Astrocyte (in vitro differentiated cells and primary cell): ENCODE results near the gene TUBE1. TPM values are rescaled to one million over a fixed set of nuclear protein-coding genes. Genes with fewer than 3 reads are reported as not detected.

Experiments used
- DNase-seq: peaks from one replicate; pipeline ENCODE4 v3.0.0-alpha.2; 2010; ENCODE audit warnings: low read depth
- FAIRE-seq: peaks from 2 replicates; lab custom pipeline; 2011; peaks lifted over from hg19 to GRCh38; lab: Jason Lieb, UNC
- H2AFZ ChIP-seq: 2 replicates; pipeline ENCODE4 v1.6.0; 2012; ENCODE audit warnings: low read depth, low read length, inconsistent platforms
- H3K27ac ChIP-seq: 2 replicates; pipeline ENCODE4 v1.5.1; 2011; ENCODE audit warnings: low read depth, low read length, inconsistent platforms
- H3K27me3 ChIP-seq: 2 replicates; pipeline ENCODE4 v1.6.0; 2011; ENCODE audit warnings: low read length, inconsistent platforms; ENCODE audit not compliant: insufficient read depth
- H3K36me3 ChIP-seq: 2 replicates; pipeline ENCODE4 v1.5.1; 2011; ENCODE audit warnings: low read length, inconsistent platforms; ENCODE audit not compliant: insufficient read depth
- H3K4me1 ChIP-seq: 2 replicates; pipeline ENCODE4 v1.5.1; 2011; ENCODE audit warnings: low read length, inconsistent platforms; ENCODE audit not compliant: insufficient read depth
- H3K4me2 ChIP-seq: 2 replicates; pipeline ENCODE4 v1.6.0; 2012; ENCODE audit warnings: low read length, inconsistent platforms
- H3K4me3 ChIP-seq: 2 replicates; pipeline ENCODE4 v1.5.1; 2011; ENCODE audit warnings: low read depth, mild to moderate bottlenecking, low read length, inconsistent platforms; ENCODE audit not compliant: insufficient read depth
- H3K79me2 ChIP-seq: 2 replicates; pipeline ENCODE4 v1.6.0; 2012; ENCODE audit warnings: mild to moderate bottlenecking, low read length, inconsistent platforms; ENCODE audit not compliant: insufficient read depth
- H3K9ac ChIP-seq: 2 replicates; pipeline ENCODE4 v1.6.0; 2012; ENCODE audit warnings: mild to moderate bottlenecking, low read length, inconsistent platforms
- H3K9me3 ChIP-seq: 2 replicates; pipeline ENCODE4 v1.5.1; 2012; ENCODE audit warnings: low read depth, mild to moderate bottlenecking, low read length, inconsistent platforms; ENCODE audit not compliant: insufficient read depth
- H4K20me1 ChIP-seq: 2 replicates; pipeline ENCODE4 v1.6.0; 2012; ENCODE audit warnings: low read length, inconsistent platforms; ENCODE audit not compliant: insufficient read depth
- H3K27ac Mint-ChIP-seq: one replicate; pipeline ENCODE4 v1.8.0; 2021; ENCODE audit warnings: mild to moderate bottlenecking, mixed read lengths; ENCODE audit not compliant: unreplicated experiment
- H3K27me3 Mint-ChIP-seq: one replicate; pipeline ENCODE4 v1.8.0; 2021; ENCODE audit warnings: low read depth, mixed read lengths; ENCODE audit not compliant: unreplicated experiment
- H3K36me3 Mint-ChIP-seq: one replicate; pipeline ENCODE4 v1.8.0; 2021; ENCODE audit warnings: low read depth, mixed read lengths; ENCODE audit not compliant: unreplicated experiment
- H3K4me1 Mint-ChIP-seq: one replicate; pipeline ENCODE4 v1.8.0; 2021; ENCODE audit warnings: low read depth, mixed read lengths; ENCODE audit not compliant: unreplicated experiment
- H3K4me3 Mint-ChIP-seq: one replicate; pipeline ENCODE4 v1.8.0; 2021; ENCODE audit warnings: mild to moderate bottlenecking, moderate library complexity, mixed read lengths; ENCODE audit not compliant: unreplicated experiment
- H3K9me3 Mint-ChIP-seq: one replicate; pipeline ENCODE4 v1.8.0; 2021; ENCODE audit warnings: mild to moderate bottlenecking, mixed read lengths; ENCODE audit not compliant: unreplicated experiment
- EZH2 ChIP-seq: IDR thresholded peaks from 2 replicates; pipeline ENCODE4 v1.6.1; 2012; ENCODE audit warnings: mild to moderate bottlenecking, low read length, inconsistent platforms; ENCODE audit not compliant: insufficient read depth
- total RNA-seq: library from RNA; stranded (reverse); gene quantifications from 2 replicates; pipeline ENCODE4 v1.2.1, GENCODE V29; 2021
- TF ChIP-seq, protein P1 (sequence below): IDR thresholded peaks from 2 replicates; pipeline ENCODE4 v1.5.1; 2011; ENCODE audit warnings: low read depth, mild to moderate bottlenecking, inconsistent platforms, low read length, moderate library complexity; ENCODE audit not compliant: insufficient read depth

Gene TUBE1
- total RNA-seq, 1 donor from 2014 or later, result 17.7 TPM

DNA sequence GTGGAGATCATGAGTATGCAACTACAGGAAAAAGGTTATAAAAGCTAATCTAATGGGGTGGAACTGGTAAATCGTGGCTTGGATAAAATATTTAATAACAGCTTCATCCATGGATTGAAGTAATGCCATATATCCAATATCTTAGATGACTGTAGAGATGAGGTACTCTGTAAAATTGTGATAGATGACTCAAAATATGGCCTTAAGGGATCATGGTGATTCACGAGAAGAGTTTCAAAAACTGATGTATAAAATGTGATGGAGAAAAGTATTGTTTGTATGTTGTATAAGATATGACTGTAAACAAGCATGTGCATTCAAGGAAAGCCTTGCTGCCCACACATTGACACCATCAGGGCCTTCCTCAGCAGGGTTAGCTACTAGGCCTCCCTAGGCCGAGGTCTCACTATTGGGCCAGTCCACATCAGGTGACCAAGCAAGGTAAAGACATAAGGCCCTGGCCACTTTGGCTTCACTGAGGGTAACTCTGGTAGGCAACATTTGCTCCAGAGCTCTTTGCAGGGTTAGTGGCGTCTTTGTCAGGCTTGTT, 51.1 kb downstream of the TUBE1 start:
- Mint-ChIP-seq H3K27me3 (peaks cover 8% of the 10 kb centered on the region), H3K9me3 (no peaks in the 10 kb centered on the region), H3K4me3 (no peak overlapping the region), H3K4me1 (peaks cover 23% of the 10 kb centered on the region), H3K36me3 (no peaks in the 10 kb centered on the region), H3K27ac (no peak overlapping the region)
- no peak overlapping the region for H3K9ac ChIP-seq
- DNase-seq (no peak), FAIRE-seq (no peak)
- no peaks in the 10 kb centered on the region for H4K20me1 ChIP-seq
- no peak overlapping the region for H3K4me2 ChIP-seq
- no peaks in the 10 kb centered on the region for H3K36me3 ChIP-seq
- H3K4me1 ChIP-seq, result peaks cover 24% of the 10 kb centered on the region
- TF ChIP-seq, protein P1, sequence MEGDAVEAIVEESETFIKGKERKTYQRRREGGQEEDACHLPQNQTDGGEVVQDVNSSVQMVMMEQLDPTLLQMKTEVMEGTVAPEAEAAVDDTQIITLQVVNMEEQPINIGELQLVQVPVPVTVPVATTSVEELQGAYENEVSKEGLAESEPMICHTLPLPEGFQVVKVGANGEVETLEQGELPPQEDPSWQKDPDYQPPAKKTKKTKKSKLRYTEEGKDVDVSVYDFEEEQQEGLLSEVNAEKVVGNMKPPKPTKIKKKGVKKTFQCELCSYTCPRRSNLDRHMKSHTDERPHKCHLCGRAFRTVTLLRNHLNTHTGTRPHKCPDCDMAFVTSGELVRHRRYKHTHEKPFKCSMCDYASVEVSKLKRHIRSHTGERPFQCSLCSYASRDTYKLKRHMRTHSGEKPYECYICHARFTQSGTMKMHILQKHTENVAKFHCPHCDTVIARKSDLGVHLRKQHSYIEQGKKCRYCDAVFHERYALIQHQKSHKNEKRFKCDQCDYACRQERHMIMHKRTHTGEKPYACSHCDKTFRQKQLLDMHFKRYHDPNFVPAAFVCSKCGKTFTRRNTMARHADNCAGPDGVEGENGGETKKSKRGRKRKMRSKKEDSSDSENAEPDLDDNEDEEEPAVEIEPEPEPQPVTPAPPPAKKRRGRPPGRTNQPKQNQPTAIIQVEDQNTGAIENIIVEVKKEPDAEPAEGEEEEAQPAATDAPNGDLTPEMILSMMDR, result no peak
- TF ChIP-seq EZH2, result no peak
- H3K9me3 ChIP-seq, result no peaks in the 10 kb centered on the region
- H3K27ac ChIP-seq, result no peak overlapping the region
- no peak overlapping the region for H3K4me3 ChIP-seq
- no peak overlapping the region for H2AFZ ChIP-seq
- no peaks in the 10 kb centered on the region for H3K79me2 ChIP-seq
- H3K27me3 ChIP-seq, result no peaks in the 10 kb centered on the region

DNA sequence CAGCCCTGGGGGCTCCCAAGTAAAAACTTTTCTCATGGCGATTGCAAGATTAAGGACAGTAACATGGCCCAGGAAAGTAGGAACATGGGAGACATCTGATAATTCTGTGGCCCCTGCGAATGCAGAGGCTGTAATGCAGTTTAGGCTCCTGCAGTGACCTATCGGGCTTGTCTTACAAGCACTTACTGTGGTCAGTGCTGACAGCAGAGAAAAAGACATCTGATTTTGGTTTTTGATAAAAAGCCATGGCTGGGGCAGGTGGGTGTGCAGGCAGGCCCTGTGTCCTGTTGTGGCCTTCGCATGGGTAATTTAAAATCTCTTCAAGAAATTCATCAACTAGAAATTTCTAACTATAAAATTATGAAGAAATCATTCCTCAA, 52.7 kb downstream of the TUBE1 start:
- Histone ChIP-seq H3K36me3 (no peaks in the 10 kb centered on the region), H3K9ac (no peak overlapping the region), H3K4me3 (no peak overlapping the region), H3K79me2 (no peaks in the 10 kb centered on the region), H3K9me3 (no peaks in the 10 kb centered on the region), H2AFZ (no peak overlapping the region), H4K20me1 (no peaks in the 10 kb centered on the region), H3K27me3 (no peaks in the 10 kb centered on the region), H3K4me1 (peaks cover 22% of the 10 kb centered on the region), H3K27ac (no peak overlapping the region), H3K4me2 (no peak overlapping the region)
- Mint-ChIP-seq H3K36me3 (no peaks in the 10 kb centered on the region), H3K27me3 (peaks cover 12% of the 10 kb centered on the region), H3K4me1 (peaks cover 20% of the 10 kb centered on the region), H3K9me3 (no peaks in the 10 kb centered on the region), H3K4me3 (no peak overlapping the region), H3K27ac (no peak overlapping the region)
- DNase-seq, result no peak
- FAIRE-seq, result no peak
- TF ChIP-seq, protein P1, result no peak
- TF ChIP-seq EZH2, result no peak

DNA sequence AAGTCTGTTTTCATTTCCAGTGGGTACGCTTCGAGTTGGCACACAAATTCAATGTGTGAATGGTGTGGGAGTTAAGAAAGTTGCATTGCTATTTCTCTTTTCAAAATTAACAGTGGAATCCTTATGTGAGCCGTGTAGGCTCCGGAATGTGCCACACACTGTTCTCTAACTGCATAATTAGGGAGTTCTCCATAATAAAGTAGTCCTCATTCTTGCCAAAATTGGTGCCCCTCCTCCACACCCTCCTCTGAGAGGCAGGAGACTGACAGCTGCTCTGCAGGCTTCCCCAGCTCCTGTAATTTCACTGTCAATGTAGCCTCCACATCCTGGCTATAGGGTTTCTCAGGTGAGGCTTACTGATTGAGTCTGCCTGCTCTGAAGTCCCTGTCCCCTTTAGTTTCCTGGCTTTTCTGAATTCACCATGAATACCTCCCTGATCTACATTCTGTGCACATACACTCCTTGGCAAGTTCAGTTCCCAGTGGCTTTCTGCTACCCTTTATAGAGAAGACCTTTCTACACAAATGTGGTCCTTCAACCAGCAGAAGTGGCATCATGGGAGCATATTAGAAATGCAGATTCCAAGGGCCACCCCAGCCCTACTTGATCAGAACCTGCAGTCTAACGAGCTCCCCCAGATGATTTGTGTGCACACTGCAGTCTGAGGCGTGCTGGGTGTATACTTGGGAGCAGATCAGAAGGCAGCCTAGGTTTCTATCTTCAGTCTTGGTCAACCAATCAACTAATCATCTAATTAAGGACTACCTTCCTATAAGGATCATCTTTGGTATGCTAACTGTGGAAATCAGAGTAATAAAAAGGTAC, 53.3 kb downstream of the TUBE1 start:
- no peak for TF ChIP-seq EZH2
- TF ChIP-seq, protein P1, result no peak
- H3K36me3 ChIP-seq, result no peaks in the 10 kb centered on the region
- H3K27ac Mint-ChIP-seq, result no peak overlapping the region
- no peak overlapping the region for H3K4me3 Mint-ChIP-seq
- H3K9ac ChIP-seq, result no peak overlapping the region
- no peak overlapping the region for H3K27ac ChIP-seq
- no peak overlapping the region for H3K4me3 ChIP-seq
- H3K36me3 Mint-ChIP-seq, result no peaks in the 10 kb centered on the region
- H3K9me3 Mint-ChIP-seq, result no peaks in the 10 kb centered on the region
- H3K4me2 ChIP-seq, result no peak overlapping the region
- peaks cover 16% of the 10 kb centered on the region for H3K4me1 ChIP-seq
- H3K27me3 ChIP-seq, result no peaks in the 10 kb centered on the region
- peaks cover 14% of the 10 kb centered on the region for H3K4me1 Mint-ChIP-seq
- no peaks in the 10 kb centered on the region for H3K9me3 ChIP-seq
- H4K20me1 ChIP-seq, result no peaks in the 10 kb centered on the region
- FAIRE-seq (no peak), DNase-seq (no peak)
- no peak overlapping the region for H2AFZ ChIP-seq
- H3K79me2 ChIP-seq, result no peaks in the 10 kb centered on the region
- H3K27me3 Mint-ChIP-seq, result peaks cover 12% of the 10 kb centered on the region
